Posterior vena cava (tissue), 2 donors: ENCODE data around the gene TTYH3. TPM values are rescaled to one million over a fixed set of nuclear protein-coding genes. Genes with fewer than 3 reads are reported as not detected.

Experiments used
- DNase-seq: peaks from one replicate; pipeline ENCODE4 v3.0.0-alpha.2; 2020; ENCODE audit warnings: low spot score
- intact Hi-C, 2 donors: fragments of 100-400 bp; cut with DNase I; formaldehyde crosslinking; loops; one replicate each; pipeline versions ENCODE4 v1.14.1 to v1.14.2; 2022 to 2023
- total RNA-seq, 2 donors: library from RNA; stranded (reverse); fragmentation: NEBNext Ultra II Directional; extraction: Animal tissue kit (Norgen Biotek cat#: 25700); gene quantifications; one replicate each; pipeline ENCODE4 v1.2.1, GENCODE V29; 2021
- donor health status: DM: yes; HTN: yes; CAD: no.
- donor health status: DM: yes; HTN: yes; CAD: no.

The TTYH3 gene
- total RNA-seq, 2 donors from 2014 or later: 50.1 to 51.6 TPM

DNA sequence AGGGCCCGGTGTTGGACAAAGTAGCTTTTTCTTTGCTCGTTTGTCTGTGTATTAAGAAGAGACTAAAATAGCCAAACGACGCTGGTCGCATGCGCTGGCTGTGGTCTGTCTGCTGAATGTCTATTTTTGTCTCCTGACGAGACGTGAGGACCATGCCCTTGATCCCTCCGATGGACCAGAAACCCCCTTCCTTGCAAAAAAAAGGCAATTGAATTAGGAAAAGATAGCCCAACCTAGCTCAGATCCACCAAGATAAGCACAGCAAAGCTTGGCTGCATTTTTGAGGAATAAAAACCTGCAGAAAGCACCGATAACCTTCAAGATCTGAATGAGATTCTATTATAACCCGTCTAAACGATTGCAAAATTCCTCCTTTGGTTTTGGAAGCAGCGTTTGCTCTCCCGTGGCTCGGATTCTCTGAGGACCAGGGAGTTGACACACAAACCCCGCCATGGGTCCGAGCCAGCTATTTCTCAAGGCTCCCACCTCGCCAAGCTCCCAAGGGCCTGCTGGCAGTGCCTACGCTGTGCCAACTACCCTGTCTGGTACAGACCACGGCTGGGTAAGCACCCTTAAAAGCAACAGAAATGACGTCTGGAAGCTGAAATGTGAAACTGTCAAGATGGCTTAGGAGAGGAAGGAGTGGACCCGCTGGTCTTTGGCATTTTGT lies 17.7 kb upstream of the TTYH3 start:
- no peak for DNase-seq
- intact Hi-C loops: no loop called here

DNA sequence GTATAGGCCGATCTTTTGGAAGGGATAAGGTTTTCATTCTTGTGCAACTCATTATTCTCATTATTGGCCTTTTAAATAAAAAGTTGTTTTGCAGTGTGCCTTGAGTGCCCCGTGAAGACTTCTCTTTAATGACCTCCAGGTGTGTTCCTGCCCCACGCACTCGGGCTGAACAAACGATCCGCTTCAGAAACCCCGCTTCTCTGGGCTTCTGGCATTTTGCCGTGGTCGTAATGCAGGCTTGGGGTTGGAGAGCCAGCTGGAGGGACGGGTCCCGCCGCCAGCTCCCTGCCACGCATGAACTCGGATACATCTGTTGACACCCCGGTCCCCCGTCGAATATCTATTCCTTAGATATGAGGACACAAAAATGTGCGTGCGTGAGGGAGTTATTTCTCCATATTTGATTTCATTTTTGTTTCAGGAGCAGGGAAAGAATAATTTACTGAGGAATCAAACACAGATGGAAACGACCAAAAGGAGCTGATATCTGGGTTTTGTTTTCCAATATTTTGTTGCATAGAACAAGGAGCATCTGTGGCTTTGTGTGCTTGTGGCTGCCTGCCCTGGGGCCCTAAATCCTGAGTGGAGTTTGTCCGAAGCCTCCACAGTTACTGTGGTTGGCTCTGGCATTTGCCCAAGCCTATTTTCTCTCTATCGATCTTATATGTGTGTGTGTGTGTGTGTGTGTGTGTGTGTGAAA lies 17.0 kb upstream of the TTYH3 start:
- no peak for DNase-seq
- intact Hi-C loops: no loop called here

DNA sequence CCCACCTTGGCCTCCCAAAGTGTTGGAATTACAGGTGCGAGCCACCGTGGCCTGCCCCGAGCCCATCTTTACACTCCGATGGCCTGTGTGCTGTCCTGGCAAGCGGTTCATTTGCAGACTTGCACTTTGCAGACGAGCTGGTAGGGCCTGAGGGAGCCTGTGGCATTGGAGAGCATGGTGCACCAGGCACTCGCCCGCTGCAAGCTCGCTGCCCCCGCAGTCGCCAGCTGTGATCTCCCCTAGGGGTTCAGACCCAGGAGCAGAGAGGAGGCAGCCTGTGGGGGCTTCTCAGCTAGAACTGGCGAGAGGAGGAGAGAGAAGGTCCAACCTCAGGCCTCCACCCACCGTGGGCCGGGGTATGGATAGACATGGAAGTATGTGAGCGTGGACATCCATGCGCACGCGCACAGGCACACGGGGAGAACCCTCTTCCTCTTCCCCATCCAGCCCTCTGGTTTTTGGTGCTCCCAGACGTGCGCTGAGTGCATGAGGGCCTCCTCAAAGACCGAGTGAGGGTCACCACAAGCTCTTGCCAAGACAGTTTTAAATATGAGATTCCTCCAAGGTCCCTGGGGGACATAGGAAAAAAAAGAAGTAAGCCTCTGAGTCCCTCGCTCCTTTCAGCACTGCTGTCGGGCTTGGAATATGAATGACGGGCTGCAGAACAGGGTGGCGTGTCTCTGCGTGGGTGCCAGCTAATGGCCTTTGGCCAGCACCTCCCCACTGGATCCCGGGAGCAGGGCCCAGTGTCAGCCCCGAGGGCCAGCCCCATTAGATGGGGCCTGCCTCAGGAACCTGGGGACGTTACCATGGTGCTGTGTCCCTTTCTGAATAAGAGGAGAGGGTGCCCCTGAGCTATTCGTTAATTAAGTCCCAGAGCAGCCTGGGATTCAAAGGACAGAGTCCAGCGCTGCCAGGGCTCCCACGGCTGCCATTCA lies 15.1 kb upstream of the TTYH3 start:
- intact Hi-C loops: no loop called here

DNA sequence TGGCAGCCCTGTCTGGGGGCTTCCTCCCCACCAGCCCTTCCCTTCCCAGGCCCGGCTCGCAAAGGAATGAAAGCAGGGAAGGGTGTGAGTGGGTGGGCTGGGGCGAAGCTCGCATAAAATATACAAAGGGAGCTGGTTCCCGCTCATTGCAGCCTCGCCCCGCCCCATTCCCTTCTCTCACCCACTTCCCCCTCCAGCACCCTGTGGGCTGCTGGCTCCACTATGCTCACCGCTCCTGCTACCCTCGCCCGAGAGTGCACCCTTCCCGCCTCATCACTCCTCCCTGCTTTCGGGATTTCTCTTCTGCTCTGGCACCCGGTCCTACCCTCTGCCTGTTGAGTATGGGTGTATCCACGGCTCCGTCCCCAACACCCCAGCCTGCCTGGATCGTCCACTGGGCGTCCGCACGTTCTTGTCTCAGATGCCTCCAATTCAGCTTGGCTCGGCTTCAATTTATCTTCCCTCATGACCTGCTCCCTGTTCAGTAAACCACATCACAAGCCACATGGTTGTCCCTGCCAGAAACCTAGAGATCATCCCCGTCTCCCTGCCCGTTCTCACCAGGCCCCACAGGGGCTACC lies 14.4 kb upstream of the TTYH3 start:
- intact Hi-C loops: no loop called here
- no peak for DNase-seq

More for the DNA sequence above, 15.1 kb upstream of the TTYH3 start:
- DNase-seq: no peak

DNA sequence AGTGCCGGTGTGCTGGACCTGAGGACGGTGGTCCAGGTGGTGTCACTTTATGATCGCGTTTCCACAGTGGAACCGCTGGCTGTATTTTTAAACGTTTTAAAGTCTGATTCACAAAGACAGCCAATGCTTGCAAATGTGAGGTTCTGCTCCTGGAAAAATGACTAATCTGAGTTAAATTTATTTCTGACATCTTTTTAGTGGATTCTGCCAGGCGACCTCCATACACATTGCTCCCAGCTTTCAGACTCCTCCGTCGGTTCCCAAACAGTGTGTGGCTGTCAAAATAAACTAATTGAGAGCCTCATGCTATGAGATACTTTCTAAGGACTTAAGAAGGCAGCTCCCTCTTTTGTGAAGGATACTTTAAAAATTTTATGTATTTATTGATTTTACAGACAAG lies 12.7 kb upstream of the TTYH3 start:
- DNase-seq: no peak
- intact Hi-C loops: no loop called here

DNA sequence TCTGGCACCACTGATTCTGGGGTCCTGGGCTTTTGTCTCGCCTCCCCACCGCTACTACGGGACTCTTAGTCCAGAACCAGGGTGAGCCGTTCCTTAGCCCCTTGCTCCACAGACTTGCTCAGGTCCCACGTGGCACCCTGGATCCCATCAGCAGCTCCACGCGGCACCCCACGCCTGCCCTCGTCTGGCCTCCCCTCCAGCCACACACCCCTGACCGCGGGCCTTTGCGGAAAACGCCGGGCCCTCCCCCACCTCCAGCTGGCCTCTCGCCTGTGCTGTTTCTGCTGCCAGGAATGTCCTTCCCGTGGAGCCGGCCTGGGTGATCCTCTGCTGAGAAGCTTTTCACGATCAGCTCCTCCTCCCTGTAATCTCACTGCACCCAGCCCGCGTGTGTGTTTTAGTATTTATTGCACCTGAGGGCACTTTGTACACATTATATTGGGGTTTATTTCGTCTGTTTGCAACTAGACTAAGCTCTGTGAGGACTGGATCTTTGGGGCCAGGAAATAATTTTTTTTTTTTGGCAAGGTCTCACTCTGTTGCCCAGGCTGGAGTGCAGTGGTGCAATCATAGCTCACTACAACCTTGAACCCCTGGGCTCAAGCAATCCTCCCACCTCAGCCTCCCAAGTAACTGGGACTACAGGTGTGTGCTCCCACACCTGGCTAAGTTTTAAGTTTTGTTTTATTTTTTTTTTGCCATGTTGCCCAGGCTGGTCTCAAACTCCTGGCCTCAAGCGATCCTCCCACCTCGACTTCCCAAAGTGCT lies 10.5 kb upstream of the TTYH3 start:
- DNase-seq: no peak
- intact Hi-C loops: no loop called here

DNA sequence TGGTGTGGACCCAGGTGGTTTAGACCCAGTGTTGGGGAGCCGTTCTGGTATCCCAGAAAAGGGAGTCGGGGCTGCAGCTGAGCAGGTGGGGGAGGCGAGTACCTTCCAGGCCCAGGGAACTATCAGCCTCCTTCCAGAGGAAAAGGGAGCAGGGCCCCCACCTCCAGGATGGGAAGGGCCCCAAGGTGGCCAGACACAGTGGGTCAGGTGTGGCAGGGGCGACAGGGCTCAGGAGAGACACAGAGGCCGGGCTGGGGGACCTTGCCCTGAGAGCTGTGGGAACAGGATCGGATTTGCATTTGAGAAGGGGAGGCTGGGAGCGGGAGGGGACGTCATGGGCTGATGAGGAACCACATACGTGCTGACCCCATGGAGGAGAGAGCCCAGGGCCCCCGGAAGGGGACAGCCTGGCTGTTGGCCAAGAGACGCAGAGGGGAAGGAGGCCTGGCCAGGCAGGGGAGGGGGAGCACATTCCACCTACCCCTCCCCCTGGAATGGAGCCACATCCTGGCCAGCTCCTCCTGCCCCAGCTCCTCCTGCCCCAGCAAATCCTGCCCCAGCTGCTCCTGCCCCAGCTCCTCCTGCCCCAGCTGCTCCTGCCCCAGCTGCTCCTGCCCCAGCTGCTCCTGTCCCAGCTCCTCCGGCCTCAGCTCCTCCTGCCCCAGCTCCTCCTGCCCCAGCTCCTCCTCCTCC lies 9.7 kb upstream of the TTYH3 start:
- intact Hi-C loops: no loop called here
- DNase-seq: no peak

DNA sequence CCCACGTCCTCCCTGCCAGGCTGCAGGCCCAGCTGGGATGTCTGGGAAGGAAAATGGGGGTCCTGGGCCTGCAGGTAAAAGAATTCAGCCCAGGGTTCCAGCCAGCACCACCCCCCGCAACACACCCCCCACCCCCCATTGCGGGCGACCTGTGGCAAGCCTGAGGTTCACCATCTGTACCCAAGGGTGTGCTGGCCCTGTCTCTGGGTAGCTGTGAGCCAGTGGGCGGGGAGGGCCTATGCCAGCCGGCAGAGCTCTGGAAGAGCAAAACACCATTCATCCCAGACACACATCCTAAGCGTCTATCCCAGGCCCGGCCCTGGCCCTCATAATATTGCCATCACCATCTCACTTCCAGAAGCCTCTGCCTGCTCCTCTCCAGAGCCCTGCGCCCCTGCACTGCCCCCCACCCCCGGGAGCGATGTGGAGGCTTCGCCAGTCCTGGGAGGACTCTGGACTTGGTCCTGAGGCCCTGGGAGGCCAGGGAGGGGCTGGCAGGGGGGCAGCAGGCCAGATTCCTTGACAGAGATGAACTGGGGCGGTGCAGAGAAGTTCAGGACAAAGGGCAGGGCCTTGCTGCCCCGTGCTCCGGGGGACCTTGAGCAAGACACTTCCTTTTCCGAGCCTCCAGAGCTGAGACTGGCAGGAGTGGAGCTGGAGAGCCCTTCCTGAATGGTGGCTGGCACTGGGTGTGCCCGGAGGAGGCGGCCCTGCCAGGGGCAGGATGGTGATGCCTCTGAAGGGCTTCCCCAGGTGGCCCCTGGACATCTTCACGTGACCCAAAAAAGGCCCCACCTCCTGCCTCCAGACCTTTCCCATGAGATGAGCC lies 8.7 kb upstream of the TTYH3 start:
- DNase-seq: no peak
- intact Hi-C loops: no loop called here

DNA sequence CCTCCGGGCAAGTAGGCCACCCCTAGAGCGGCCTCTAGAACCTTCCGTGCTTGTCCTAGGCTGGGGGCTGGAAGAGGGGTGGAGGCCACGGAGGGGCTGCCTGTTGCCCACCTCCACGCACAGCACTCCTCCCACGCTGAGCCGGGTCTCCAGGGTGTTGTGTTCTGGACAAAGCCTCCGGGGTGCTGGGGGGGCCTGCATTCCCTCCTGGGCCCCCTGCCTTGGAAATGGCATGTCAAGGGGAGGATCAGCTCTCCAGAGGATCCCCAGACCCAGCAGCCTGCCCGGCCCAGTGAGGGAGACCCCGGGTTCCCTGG lies 8.1 kb upstream of the TTYH3 start:
- intact Hi-C loops: no loop called here
- no peak for DNase-seq

DNA sequence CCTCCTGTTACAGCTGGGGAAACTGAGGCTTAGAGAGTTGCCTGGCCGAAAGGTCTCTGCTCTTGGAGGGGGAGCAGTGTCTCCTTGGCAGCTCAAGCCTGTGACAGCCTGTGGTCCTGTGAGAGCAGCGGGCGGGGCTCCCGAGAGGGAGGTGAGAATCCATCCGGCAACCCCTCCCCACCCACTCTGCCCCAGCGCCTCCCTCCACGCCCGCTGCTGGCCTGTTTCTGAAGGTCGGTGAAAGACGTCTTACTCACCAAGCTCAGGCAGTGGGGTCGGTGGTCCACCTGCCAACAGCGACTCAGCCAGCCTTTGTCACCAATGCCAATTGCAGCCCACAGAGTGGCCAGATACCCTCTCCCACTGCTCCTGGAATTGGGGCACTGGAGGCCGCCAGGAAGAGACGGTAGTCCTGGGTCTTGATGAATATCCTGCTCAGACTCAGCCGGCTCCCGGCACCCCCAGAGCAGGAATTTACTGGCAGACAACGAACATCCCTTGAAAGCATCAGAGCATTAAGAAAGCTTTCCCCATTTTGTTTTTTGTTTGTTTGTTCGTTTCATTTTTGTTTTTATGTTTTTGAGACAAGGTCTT lies 7.4 kb upstream of the TTYH3 start:
- DNase-seq: no peak
- intact Hi-C loops: no loop called here

DNA sequence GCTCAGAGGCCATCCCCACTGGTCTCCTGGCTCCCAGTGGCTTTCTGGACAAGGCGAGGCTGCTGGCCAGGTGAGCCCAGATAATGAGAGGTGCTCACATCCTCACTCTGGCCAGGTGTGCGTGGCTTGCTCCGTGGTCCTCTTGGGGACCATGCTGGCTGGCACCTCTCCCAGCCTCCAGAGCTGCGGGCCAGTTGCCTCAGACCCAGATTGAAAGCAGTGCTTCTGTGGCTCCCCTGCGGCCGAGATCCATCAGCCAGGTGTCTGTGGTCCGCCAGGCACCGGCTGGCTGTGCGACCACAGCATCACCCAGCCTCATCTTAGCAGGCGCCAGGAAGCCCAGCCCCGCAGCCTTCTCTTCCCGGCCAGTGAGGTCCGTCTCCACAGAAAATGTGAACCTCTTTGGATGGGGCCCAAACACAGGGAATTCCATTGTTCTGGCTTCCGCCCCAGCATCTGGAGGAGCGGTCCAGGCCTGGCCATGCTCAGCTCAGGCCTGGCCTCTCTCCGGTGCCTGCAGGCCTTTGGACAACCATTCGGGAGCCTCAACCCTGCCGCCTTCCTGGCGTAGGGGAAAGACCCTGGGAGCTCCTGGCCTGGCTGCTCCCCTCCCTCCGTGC lies 5.2 kb upstream of the TTYH3 start:
- no peak for DNase-seq

DNA sequence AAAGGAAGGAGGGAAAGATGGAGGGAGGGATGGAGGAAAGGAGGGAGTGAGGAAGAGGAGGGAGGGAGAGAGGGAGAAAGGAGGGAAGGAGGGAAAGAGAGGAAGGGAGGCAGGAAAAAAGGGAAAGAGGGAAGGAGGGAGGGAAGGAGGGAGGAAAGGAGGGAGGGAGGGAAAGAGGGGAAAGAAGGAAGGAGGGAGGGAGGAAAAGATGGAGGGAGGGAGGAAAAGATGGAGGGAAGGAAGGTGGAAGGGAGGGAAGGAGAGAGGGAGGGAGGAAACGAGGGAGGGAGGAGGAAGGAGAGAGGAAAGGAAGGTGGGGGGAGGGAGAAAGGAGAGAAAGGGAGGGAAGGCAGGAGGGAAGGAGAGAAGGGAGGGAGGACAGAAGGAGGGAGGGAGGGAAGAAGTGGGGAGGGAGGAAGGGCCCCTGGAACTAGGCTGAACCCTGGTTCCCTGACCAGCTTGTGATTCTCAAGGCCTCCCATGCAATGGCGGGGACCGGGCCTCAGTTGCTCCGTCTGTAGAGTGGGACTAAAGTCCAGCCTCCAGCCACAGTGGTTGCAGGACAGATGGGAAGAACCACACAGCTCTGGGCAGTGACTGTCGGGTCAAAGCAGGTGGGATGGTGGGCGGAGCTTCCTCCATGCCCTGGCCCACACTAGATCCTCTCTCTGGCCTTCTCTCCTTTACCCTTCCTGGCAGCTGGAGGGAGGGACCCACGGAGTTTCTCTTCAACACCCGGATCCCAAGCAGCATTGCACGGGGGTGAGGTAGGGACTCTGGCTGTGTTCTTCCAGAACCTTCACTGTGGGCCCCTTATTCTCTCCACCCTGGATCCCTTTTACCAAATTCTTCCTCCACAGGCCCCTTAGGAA lies 4.3 kb upstream of the TTYH3 start:
- no peak for DNase-seq
- intact Hi-C loops: no loop called here

More for the DNA sequence above, 5.2 kb upstream of the TTYH3 start:
- intact Hi-C loops: no loop called here

DNA sequence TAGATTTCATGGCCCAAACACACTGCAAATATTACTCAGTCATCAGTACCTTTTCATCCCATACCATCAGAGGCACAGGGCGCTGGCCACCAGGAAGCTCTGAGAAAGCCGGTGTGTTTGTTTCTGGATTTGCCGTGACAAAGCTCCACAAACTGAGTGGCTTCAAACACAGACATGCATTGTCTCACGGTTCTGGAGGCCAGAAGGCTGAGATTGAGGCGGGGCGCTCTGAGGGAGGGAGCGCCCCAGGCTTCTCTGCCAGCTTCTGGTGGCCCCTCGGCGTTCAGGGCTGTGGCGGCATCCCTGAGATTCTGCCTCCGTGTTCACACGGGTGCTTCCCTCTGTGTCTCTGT lies 3.7 kb upstream of the TTYH3 start:
- no peak for DNase-seq
- intact Hi-C loops: no loop called here

DNA sequence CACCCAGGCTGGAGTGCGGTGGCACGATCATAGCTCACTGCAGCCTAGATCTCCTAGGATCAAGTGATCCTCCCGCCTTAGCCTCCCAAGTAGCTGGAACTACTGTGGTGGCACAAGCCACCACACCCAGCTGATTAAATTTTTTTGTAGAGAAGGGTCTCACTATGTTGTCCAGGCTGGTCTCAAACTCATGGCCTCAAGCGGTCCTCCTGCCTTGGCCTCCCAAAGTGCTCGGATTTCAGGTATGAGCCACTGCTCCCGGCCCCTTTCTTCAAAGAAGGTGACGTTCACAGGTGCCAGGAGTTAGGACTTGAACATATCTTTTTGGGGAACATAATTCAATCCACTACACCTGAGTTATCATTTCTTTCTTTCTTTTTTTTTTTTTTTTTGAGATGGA lies 2.9 kb upstream of the TTYH3 start:
- intact Hi-C loops: no loop called here
- no peak for DNase-seq

DNA sequence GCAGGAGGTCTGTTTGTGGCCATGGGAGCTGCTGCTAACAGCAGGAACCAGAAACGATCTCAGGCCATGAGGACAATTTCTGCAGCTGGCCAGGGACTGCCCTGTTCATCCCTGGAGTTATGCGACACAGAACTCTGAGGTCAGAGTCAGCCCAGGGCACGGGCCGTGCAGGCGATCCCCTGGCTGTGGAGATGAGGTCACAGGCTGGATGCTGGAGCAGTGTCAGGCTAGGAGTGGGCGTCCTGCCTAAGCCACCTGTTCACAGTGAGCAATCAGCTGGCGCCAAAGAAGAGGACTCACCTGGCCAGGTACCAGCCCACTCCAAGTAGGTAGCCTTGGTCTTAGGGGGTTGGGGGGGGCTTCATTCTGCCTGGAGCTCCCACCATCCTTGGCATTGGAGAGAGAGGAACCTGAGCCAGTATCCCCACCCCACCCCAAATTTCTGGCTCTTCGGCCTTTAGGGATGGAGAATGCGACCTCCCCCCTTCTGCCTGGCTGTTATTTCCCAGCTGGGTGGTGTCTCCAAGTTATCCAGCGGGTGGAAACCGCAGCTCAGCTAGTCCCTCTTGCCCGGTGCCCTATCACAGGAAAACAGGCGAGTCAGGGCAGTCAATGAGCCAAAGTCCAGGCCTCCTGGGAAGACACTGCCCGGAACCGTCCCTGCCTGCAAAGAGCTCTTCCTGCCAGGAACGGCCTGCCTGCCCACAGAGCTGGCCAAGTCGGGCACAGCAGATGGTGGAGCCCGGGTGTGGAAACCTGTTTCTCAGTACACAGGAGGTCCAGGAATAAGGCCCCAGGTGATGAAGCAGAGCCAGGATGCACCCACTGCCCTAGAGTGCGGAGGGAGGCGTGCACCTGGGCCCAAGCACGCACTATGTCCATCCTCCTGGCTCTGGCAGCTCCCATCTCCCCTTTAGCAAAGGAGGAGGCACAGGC lies 1.8 kb upstream of the TTYH3 start:
- no peak for DNase-seq
- intact Hi-C loops: no loop called here
